Ovary (tissue), 3 donors: ENCODE measurements around the gene MTA1.

Experiments
- CTCF ChIP-seq, 3 donors: fragments of 450-650 bp in 2 of 3; fragments of 200-600 bp in 1 of 3; IDR thresholded peaks; one replicate each; pipeline versions ENCODE4 v1.5.1 to v1.8.0; 2016 to 2022; ENCODE audit warnings: antibody characterized with exemption in 3 of 3, mild to moderate bottlenecking in 1 of 3
- POLR2A ChIP-seq: fragments of 450-650 bp; IDR thresholded peaks from one replicate; pipeline ENCODE4 v1.6.1; 2017; ENCODE audit warnings: antibody characterized with exemption, mild to moderate bottlenecking, moderate library complexity
- donor health status: DM: no; HTN: no; CAD: no.

GRCh38 chr14:105487986-105488777 is 68.6 kb downstream of the MTA1 start:
- TF ChIP-seq CTCF (IDR thresholded peaks at IDR 0.05) (no peak), POLR2A (no peak)
